GM21723 (cell line): ENCODE data around the gene RHOA.
"Not testable (repeated sequence)": the region's sequence is repeated elsewhere in the genome, so short reads cannot be mapped to it uniquely, and the experiment has no call there.

Experiments used
- ATAC-seq: cut with Tn5 transposase; IDR thresholded peaks from one replicate; pipeline ENCODE4 v1.9.1; 2021; ENCODE audit warnings: mild to moderate bottlenecking, moderate library complexity; ENCODE audit not compliant: unreplicated experiment

RHOA gene

DNA sequence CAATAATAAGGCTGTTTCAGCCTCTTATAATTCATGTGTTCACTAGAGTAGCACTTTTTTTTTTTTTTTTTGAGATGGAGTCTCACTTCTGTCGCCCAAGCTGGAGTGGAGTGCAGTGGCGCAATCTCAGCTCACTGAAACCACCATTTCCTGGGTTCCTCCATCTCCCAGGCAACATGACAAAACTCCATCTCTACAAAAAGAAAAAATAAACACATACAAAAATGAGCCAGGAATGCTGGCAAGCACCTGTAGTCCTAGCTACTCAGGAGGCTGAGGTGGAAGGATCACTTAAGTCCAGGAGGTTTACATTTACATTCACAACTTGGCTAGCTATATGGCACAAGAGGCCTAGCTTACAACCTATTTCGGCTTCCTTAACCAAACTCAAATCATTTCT, 78.7 kb downstream of the RHOA start:
- ATAC-seq: no peak

DNA sequence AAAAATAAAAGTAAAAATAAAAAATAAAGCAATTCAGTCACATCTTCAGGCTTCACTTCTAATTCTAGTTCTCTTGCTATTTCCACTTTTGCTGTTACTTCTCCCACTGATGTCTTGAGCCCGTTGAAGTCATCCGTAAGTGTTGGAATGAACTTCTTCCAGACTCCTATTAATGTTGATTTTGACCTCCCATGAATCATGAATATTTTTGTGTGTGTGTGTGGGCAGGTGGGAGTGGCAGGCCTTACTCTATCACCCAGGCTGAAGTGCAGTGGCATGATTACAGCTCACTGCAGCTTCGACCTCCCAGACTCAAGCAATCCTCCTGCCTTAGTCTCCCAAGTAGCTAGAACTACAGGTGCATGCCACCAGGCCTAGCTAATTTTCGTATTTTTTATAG, 82.6 kb downstream of the RHOA start:
- no peak for ATAC-seq

DNA sequence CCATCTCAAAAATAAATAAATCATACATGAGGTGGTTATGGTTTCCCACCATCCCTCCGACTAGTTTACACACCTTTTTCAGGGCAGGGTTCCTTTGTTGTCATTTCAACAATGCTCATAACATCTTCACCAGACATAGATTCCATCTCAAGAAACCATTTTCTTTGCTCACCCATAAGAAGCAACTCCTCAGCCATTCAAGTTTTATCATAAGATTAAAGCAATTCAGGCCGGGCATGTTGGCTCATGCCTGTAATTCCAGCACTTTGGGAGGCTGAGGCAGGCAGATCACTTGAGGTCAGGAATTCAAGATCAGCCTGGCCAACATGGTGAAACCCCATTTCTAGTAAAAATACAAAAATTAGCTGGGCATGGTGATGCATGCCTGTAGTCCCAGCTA, 83.4 kb downstream of the RHOA start:
- not testable (repeated sequence) for ATAC-seq

- no peak for ATAC-seq
These were observed 84.3 kb downstream of the RHOA start for GRCh38 chr3:49327485-49327884.

GRCh38 chr3:49324768-49325167, 87.0 kb downstream of the RHOA start:
- ATAC-seq: no peak

DNA sequence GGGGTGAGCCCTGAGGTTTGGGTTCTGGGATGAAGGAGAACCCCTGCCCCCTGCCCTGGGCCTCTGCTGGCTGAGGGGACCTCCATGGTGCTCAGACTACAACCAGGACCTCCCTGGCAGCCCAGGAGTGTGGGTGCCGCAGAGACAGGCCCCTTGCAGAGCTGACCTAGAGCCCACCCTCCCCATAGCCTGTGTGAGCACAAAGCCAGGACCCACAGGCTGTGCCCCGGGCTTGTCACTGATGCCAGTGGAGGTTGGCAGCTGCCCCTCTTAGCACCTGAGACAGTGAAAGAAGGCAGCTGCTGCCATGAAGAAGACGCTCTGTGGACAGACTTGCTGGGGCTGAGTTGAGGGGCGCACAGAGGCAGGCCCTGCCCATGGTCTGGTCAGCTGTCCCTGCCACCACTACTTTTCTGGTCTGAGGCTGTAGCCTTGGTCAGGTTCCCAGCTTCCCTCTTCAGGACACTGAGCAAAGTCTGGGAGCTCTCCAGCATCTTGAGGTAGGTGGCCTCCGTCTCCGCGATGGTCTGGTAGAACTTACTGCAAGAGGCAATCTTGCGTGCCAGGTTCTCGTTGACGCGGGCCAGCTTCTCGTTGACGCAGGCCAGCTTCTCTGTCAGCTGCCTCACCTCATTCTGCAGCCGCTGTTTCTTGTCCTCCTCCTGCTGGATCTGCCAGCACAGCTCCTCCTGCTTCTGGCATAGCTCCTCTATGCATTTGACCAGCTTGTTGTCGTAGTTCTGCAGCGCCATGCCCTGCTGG, 94.9 kb downstream of the RHOA start:
- no peak for ATAC-seq

DNA sequence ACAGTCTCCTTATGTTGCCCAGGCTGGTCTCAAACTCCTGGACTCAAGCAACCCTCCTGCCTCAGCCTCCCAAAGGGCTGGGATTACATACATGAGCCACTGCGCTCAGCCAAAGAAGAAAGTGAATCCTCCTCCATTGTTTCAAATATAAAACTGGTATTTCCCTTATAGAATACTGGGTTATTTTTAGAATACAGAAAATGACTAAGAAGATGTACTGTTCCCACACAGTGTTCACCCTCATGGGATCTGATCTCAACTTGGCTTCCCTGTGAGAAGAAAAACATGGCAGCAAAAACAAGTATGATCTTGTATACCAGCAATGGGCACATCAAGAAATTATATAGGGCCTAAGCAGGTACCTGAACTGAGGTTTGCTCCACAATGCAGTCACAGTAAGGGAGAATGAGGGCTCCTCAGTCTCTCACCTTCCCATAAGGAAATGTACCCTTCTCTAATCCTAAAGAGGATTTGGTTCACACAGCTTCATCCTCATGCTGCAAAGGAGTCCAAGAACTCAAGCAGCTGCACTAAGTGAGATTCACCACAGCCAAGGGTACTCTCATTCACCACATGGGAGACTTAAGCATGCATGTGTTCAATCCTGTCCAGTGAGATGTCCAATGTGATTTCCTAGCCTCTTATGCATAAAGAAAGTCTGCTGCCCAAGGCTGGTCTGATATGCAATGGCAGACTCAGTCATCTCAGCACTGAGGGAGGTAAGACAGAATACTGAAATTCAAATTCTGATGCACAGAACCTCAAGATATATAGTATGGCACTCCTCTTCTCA, 97.7 kb downstream of the RHOA start:
- ATAC-seq: no peak

GRCh38 chr3:49311283-49311682, 100.5 kb downstream of the RHOA start:
- no peak for ATAC-seq

DNA sequence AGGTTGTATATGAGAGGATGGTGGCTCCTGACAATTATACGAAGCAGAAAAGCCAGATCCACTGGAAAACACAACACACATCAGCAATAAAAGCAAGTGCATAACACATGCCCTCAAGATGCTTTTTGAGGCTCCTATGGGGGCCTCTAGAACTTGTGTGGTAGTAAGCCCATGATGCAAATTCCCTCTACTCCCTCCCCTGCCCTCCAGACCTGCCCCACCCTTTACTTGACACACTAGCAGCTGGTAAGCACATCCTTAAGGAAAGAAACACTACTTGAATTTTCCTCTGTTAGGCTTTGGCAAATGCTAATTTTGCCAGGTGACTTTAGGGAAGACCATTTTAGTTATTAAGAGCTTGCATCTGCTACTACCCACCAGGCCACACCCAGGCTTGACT, 101.1 kb downstream of the RHOA start:
- ATAC-seq: no peak
